DND-41 (cell line): ENCODE data around the gene KRTAP10-8.
"Not testable (repeated sequence)": the region's sequence is repeated elsewhere in the genome, so short reads cannot be mapped to it uniquely, and the experiment has no call there.

Source experiments
- ATAC-seq: fragments of 200-7000 bp; cut with Tn5 transposase; 3 replicates; pipeline ENCODE4 v1.9.1; 2021; ENCODE audit warnings: low read depth; ENCODE audit not compliant: insufficient read depth
- DNase-seq: peaks from one replicate; pipeline ENCODE4 v3.0.0-alpha.2; 2020
- H2AFZ ChIP-seq: 2 replicates; pipeline ENCODE4 v1.6.0; 2012; ENCODE audit warnings: low read depth, low read length
- H3K27ac ChIP-seq: 2 replicates; pipeline ENCODE4 v1.5.1; 2012; ENCODE audit warnings: low read length, inconsistent platforms
- H3K27me3 ChIP-seq: fragments of 200-600 bp; sonication (generic); 2 replicates; pipeline ENCODE4 v1.6.0; 2012; ENCODE audit warnings: low read length, mild to moderate bottlenecking, inconsistent platforms; ENCODE audit not compliant: insufficient read depth, poor library complexity
- H3K36me3 ChIP-seq: 2 replicates; pipeline ENCODE4 v1.5.1; 2012; ENCODE audit warnings: low read length, inconsistent platforms; ENCODE audit not compliant: insufficient read depth
- H3K4me1 ChIP-seq: 2 replicates; pipeline ENCODE4 v1.5.1; 2012; ENCODE audit warnings: mild to moderate bottlenecking, low read length; ENCODE audit not compliant: insufficient read depth
- H3K4me2 ChIP-seq: 2 replicates; pipeline ENCODE4 v1.6.0; 2012; ENCODE audit warnings: mild to moderate bottlenecking, moderate library complexity, low read length, inconsistent platforms; ENCODE audit not compliant: insufficient read depth
- H3K4me3 ChIP-seq, 2 experiments: fragments of 200-600 bp in 1 of 2; shearing (Covaris generic) in 1 of 2; 2 replicates each; pipeline ENCODE4 v1.5.1; 2012 to 2016; ENCODE audit warnings: inconsistent platforms in 2 of 2, low read length in 2 of 2, mild to moderate bottlenecking in 2 of 2, low read depth in 1 of 2, moderate library complexity in 1 of 2
- H3K79me2 ChIP-seq: 2 replicates; pipeline ENCODE4 v1.6.0; 2012; ENCODE audit warnings: low read length, inconsistent platforms; ENCODE audit not compliant: insufficient read depth
- H3K9ac ChIP-seq: 2 replicates; pipeline ENCODE4 v1.6.0; 2012; ENCODE audit warnings: low read depth, mild to moderate bottlenecking, inconsistent platforms, low read length, moderate library complexity
- H3K9me3 ChIP-seq: 2 replicates; pipeline ENCODE4 v1.5.1; 2012; ENCODE audit warnings: low read length, moderate library complexity, mild to moderate bottlenecking, inconsistent platforms; ENCODE audit not compliant: insufficient read depth, severe bottlenecking
- H4K20me1 ChIP-seq: 2 replicates; pipeline ENCODE4 v1.6.0; 2012; ENCODE audit warnings: low read length; ENCODE audit not compliant: insufficient read depth
- EZH2 ChIP-seq: IDR thresholded peaks from 3 replicates; pipeline ENCODE4 v1.6.1; 2012; ENCODE audit warnings: borderline replicate concordance, low read depth, mild to moderate bottlenecking, moderate library complexity, low read length, inconsistent platforms; ENCODE audit not compliant: severe bottlenecking
- TF ChIP-seq, protein P1 (sequence below): IDR thresholded peaks from 2 replicates; pipeline ENCODE4 v1.5.1; 2012; ENCODE audit warnings: borderline replicate concordance, low read length, moderate library complexity, mild to moderate bottlenecking; ENCODE audit not compliant: poor library complexity, severe bottlenecking; ENCODE audit errors: extremely low read depth

The KRTAP10-8 gene

DNA sequence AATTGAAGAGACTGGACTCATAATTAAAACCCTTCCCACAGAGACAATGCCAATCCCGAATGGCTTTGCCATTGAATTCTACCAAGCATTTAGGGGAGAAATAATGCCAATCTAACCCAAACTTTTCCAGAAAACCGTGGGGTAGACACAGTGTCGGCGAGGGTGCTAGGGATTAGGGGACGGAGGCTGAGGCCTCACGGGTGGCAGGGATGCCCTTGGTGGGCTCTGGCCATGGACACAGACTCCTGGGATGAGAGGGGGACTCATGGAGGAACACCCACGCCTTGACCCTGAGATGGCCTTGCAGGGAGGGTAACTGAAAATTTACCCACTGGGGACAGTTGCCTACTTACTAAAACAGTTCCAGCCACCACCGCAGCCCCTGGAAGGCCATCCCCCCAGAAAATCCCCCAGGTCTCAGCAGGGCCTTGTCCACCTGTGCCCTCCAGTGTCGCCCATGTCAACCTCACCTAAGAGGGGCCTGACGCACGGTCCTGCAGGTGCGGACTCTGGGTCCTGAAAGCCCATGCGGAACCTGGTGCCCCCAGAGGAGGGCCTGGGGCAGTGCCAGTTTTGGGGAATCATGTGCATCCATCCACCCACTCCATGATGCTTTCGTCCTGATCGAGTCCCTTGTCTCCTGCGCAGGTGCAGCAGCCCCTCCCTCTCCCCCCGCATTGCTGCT is 33.4 kb upstream of the KRTAP10-8 start:
- H3K4me1 ChIP-seq: no peaks in the 10 kb centered on the region
- H3K4me2 ChIP-seq: no peak overlapping the region
- H3K9me3 ChIP-seq: peaks cover 9% of the 10 kb centered on the region
- no peak overlapping the region for H2AFZ ChIP-seq
- TF ChIP-seq EZH2: no peak
- TF ChIP-seq, protein P1, sequence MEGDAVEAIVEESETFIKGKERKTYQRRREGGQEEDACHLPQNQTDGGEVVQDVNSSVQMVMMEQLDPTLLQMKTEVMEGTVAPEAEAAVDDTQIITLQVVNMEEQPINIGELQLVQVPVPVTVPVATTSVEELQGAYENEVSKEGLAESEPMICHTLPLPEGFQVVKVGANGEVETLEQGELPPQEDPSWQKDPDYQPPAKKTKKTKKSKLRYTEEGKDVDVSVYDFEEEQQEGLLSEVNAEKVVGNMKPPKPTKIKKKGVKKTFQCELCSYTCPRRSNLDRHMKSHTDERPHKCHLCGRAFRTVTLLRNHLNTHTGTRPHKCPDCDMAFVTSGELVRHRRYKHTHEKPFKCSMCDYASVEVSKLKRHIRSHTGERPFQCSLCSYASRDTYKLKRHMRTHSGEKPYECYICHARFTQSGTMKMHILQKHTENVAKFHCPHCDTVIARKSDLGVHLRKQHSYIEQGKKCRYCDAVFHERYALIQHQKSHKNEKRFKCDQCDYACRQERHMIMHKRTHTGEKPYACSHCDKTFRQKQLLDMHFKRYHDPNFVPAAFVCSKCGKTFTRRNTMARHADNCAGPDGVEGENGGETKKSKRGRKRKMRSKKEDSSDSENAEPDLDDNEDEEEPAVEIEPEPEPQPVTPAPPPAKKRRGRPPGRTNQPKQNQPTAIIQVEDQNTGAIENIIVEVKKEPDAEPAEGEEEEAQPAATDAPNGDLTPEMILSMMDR: no peak
- no peak for DNase-seq
- no peak overlapping the region for H3K27ac ChIP-seq
- no peak overlapping the region for H3K9ac ChIP-seq
- ATAC-seq: no peak
- H3K27me3 ChIP-seq: no peaks in the 10 kb centered on the region
- no peaks in the 10 kb centered on the region for H3K36me3 ChIP-seq
- no peak overlapping the region for H3K4me3 ChIP-seq
- H4K20me1 ChIP-seq: no peaks in the 10 kb centered on the region
- no peaks in the 10 kb centered on the region for H3K79me2 ChIP-seq

DNA sequence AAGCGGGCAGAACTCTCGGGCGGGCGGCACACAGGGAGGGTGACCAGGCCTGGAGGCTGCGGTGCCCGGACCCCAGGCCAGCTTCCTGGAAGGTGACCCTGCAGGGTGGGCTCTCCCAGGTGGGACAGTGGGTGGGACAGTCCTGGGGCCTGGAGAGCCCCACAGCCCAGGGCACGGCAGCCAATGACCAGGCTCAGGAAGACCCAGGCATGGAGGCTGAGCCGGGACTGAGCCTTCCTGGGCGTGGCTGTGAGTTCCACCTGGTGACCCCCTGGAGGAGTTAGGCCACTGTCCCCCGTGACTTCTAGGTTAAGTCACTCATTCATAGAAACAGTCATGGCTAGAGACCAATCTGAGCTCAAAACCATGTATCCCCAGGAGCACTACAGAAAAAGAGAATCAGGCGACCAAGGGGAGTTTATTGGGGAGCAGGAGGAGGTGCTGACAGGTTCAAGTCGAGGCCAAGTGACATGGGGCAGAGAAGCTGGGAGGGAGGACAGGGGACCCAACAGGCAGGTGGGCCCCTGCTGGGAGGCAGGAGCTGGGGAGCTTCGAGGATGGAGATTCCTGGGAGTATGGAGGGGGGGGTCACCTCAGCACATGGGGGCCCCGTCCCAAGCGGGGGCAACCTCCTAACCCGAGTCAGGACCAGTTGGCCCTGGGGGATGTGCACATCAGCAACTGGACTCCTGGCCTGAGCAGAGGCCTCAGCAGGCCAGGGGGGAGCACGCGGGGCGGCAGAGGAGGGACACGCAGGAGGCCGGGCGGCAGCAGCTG is 32.6 kb upstream of the KRTAP10-8 start:
- no peaks in the 10 kb centered on the region for H3K79me2 ChIP-seq
- H3K27me3 ChIP-seq: no peaks in the 10 kb centered on the region
- no peaks in the 10 kb centered on the region for H3K4me1 ChIP-seq
- H3K4me3 ChIP-seq: no peak overlapping the region
- H3K36me3 ChIP-seq: no peaks in the 10 kb centered on the region
- peaks cover 9% of the 10 kb centered on the region for H3K9me3 ChIP-seq
- H3K27ac ChIP-seq: no peak overlapping the region
- H2AFZ ChIP-seq: no peak overlapping the region
- no peak for DNase-seq
- H3K9ac ChIP-seq: no peak overlapping the region
- H3K4me2 ChIP-seq: no peak overlapping the region
- H4K20me1 ChIP-seq: no peaks in the 10 kb centered on the region
- no peak for TF ChIP-seq EZH2
- no peak for ATAC-seq

DNA sequence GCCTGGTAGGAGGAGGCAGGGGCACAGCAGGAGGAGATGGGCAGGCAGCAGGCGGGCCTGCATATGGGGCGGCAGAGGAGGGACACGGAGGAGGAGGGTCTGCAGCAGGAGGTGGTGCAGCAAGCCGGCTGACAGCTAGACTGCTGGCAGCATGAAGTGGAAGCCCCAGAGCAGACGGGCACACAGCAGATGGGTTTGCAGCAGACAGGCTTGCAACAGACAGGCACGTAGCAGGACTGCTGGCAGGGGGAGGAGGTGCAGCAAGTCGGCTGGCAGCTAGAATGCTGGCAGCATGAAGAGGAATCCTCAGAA is 32.1 kb upstream of the KRTAP10-8 start:
- ATAC-seq: no peak
- no peak overlapping the region for H3K9ac ChIP-seq
- H3K4me2 ChIP-seq: no peak overlapping the region
- H3K4me3 ChIP-seq: no peak overlapping the region
- no peaks in the 10 kb centered on the region for H3K36me3 ChIP-seq
- TF ChIP-seq EZH2: no peak
- TF ChIP-seq, protein P1: no peak
- H3K79me2 ChIP-seq: no peaks in the 10 kb centered on the region
- DNase-seq: no peak
- no peak overlapping the region for H3K27ac ChIP-seq
- H4K20me1 ChIP-seq: no peaks in the 10 kb centered on the region
- H3K9me3 ChIP-seq: peaks cover 9% of the 10 kb centered on the region
- H3K27me3 ChIP-seq: no peaks in the 10 kb centered on the region
- H2AFZ ChIP-seq: no peak overlapping the region
- H3K4me1 ChIP-seq: no peaks in the 10 kb centered on the region

DNA sequence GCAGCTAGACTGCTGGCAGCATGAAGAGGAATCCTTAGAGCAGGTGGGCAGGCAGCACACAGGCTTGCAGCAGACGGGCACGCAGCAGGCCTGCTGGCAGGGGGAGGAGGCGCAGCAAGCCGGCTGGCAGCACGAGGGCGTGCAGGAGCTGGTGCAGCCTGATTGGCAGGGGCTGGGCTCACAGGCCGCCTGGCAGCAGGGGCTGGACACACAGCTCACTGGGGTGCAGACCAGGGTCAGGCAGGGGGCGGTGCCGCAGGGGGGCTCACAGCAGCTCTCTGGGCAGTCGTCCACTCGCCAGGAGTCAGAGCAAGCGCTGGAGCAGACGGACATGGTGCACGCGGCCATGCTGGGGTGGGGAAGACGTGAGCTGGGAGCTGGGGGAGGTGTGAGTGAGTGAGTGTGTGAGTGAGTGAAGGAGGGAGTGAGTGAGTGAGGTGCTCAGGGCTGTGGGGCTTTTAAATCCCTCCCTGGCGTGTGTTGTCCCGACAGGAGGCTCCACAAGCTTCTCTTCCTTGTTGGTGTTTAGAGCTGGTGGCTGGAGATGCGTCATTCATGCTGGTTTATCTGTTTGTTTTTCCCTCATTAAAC is 31.6 kb upstream of the KRTAP10-8 start, which contains the start of gene KRTAP10-5:
KRTAP10-5 (minus strand) TSS at position 374 of the 591 bp plus-strand sequence; CDS start at position 348, 26 bp downstream.
- not testable (repeated sequence) for H3K27ac ChIP-seq, H3K27me3 ChIP-seq, H3K9me3 ChIP-seq, H3K79me2 ChIP-seq, DNase-seq, H3K4me2 ChIP-seq, H4K20me1 ChIP-seq, H3K4me1 ChIP-seq, ATAC-seq, H3K36me3 ChIP-seq, H2AFZ ChIP-seq, H3K9ac ChIP-seq, H3K4me3 ChIP-seq
